HG03103 (cell line): ENCODE data around the gene UCP2.
"Not testable (repeated sequence)": the region's sequence is repeated elsewhere in the genome, so short reads cannot be mapped to it uniquely, and the experiment has no call there.

Source experiments
- ATAC-seq: cut with Tn5 transposase; IDR thresholded peaks from one replicate; pipeline ENCODE4 v1.9.1; 2021; ENCODE audit warnings: low read depth; ENCODE audit not compliant: unreplicated experiment

UCP2 gene

DNA sequence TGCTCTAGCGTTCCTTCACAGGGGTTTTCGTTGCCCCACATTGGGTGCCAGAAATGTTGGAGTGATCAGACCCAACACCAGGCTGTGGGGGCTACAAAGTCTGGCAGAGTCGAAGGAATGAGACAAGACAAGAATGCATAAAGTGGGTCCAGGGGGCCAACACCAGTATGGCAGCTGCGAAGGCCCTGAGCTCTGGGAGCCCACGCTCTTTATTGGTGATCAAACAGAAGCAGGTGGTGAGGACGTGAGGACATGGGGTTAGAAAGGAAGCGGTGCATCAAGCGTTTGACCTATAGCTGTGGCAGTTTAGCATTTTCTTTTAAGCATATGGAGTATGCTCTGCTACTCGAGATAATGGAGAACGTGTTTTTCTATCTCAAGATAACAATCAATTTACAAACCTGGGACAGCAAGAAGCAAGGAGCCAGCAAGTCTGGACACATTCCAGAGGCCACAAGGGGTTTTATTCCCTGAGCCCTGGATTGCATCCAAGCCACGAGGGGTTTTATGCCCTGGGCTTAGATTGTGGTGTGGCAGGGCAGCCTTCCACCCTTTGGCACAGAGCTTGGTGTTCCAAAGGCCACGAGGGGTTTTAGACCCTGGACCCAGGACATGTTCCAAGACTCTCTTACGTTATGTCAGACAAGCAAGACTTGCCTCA lies 35.7 kb downstream of the UCP2 start:
- no peak for ATAC-seq

DNA sequence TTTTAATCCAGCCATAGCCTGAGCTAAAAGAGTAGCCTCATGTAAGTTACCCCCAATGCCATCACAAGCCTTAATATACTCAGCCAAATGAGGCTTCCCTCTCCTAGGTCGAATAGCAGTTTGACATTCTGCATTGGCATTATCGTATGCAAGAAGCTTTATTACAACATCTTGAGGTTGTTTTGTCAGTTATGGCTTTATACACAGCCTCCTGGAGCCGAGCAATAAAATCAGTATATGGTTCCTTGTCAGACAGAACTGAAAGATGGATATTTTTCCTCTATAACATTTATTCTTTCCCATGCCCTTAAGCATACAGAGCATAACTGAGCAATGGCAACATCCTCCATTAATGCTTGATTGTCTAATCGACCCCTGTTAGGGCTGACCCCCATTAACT lies 37.2 kb downstream of the UCP2 start:
- no peak for ATAC-seq

DNA sequence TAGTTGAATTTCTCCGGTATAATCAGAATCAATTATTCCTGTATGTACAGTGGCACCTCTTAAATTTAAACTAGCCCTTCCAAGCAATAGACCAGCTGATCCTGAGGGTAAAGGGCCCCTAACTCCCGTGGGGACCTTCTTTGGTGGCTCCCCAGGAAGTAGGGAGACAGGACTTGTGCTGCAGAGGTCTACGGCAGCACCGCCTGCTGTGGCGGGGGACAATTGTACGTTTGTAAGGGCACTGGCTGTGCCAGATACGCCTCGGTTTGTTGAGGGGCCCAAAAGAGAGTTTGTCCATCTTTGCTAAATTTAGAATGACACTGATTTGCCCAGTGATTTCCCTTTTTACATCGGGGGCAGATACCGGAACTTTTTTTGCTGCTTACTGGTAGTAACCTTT lies 37.7 kb downstream of the UCP2 start:
- ATAC-seq, result no peak

DNA sequence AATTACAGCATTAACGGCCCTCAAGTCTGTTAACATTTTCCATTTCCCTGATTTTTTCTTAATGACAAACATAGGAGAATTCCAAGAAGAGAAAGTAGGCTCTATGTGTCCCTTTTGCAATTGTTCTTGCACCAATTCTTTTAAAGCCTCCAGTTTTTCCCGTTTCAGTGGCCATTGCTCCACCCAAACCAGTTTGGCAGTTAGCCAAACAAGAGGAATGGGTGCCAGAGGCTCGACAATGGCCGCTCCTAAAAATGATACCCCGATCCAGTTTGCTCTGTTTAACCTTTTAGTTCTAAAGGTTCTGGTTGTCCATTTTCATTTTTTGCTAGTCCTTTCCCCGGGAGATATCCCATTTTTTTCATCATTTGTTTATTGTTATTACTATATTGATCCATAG lies 38.6 kb downstream of the UCP2 start:
- ATAC-seq, result no peak

DNA sequence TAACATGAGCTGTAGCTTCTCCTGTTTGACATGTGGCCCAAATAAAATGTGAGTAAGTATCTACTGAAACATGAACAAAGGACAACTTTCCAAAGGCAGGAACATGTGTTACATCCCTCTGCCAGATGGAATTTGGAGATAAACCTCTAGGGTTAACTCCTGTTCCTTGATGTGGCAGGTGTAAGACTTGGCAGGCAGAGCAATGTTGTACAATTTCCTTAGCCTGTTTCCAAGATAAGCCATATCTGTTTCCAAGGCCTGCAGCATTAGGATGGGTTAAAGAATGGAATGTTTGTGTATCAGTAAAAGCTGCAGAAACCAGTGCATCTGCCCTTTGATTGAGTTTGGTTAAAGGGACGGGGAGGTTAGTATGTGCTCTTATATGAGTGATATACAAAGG lies 40.6 kb downstream of the UCP2 start:
- ATAC-seq, result no peak

DNA sequence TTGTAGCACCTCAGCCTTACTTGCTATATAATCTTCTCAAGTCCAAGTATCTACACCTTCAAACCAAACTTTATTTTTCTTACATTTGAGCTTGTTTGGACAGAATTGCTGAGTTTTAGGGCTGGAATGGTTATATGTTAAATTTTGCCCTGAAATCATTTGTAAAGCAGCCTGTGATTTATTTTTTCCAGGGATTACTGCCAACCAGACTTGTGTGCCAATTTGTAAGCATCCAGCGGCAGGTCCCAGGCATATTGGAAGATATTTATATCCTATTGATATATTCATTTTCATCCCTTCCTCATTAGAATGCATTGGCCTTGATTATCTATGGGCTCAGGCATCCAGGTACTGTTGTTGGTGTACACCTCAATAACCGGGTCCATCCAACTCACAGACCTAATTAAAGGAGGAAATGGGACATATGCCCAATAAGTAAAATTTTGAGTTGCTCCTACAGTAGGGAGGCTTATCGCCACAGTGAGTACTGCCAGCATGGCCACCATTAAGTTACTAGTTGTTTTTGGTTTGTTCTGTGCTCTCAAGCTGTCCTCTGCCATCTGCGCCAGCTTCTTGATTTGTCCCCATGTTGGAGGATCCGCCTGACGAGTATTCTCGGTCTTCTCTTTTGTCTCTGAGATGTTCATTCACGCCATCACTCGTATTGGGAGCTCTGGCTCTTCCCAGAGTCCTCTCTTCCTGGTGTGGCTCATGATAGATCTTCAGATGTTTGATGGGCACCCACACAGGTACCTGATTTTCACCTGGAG lies 41.7 kb downstream of the UCP2 start:
- ATAC-seq, result no peak

DNA sequence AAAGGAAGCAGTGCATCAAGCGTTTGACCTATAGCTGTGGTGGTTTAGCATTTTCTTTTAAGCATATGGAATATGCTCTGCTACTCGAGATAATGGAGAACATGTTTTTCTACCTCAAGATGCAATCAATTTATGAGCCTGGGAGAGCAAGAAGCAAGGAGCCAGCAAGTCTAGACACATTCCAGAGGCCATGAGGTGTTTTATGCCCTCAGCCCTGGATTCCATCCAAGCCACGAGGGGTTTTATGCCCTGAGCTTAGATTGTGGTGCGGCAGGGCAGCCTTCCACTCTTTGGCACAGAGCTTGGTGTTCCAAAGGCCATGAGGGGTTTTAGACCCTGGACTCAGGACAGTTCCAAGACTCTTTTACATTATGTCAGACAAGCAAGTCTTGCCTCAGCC lies 43.5 kb downstream of the UCP2 start:
- ATAC-seq, result no peak

DNA sequence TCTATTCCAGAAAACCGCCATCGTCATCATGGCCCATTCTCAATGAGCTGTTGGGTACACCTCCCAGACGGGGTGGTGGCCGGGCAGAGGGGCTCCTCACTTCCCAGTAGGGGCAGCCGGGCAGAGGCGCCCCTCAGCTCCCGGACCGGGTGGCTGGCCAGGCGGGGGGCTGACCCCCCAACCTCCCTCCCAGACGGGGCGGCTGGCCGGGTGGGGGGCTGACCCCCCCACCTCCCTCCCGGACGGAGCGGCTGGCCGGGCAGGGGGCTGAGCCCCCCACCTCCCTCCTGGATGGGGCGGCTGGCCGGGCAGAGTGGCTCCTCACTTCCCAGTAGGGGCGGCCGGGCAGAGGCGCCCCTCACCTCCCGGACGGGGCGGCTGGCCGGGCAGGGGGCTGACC lies 46.6 kb downstream of the UCP2 start:
- ATAC-seq, result not testable (repeated sequence)

DNA sequence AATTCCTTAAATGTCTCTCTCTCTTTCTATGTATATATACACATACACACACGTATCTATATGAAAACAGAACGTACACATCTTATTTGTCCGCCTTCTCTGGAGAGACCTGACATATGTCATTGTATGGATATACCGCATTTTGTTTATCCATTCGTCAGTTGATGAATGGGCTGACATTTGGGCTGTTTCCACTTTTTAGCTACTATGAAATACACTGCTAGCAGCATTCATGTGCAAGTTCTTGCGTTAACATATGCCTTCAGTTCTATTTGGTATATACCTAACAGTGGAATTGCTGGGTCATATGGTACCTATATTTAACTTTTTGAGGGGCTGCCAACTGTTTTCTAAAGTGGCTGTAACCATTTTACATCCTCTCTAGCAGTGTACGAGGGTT lies 49.9 kb downstream of the UCP2 start:
- no peak for ATAC-seq

DNA sequence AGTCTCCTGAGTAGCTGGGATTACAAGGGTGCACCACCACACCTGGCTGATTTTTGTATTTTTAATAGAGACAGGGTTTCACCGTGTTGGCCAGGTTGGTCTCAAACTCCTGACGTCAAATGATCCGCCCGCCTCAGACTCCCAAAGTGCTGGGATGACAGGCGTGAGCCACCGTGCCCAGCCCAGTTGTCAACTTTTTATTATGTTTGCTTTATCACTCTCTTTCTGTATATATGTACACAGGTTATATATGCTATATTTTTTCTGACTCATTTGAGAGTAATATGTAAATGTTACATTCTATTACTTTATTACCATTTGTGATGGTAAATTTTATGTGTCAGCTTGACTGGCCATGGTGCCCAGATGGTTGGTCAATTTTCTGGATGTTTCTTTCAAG lies 50.7 kb downstream of the UCP2 start:
- ATAC-seq, result no peak

DNA sequence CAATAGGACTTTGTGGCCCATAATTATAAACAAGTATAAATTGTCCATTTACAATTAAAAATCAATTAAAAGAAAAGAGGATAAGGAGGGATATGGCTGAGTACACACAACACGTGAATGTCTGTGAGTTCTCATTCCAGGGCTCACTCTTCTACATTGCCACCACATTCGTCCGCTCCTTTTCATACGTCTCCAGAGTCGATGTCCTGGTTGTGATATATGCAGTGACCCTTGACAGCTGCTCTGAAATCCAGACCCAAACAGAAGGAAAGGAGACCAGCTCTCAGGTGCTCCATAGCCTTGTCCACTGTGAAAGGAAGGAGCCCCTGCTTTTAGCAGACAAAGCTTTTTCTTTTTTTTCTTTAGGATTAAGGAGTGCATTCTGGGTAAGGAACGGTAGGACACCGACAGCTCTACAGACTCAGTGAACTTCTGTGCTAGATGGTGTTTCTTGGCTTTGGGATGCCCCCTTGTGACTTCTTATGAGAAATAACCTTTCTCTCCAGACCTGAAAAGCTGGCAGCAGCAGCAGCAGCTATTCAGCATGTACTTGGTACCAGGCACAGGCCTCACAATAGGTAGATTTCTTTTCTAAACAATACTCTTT lies 51.5 kb downstream of the UCP2 start:
- no peak for ATAC-seq

DNA sequence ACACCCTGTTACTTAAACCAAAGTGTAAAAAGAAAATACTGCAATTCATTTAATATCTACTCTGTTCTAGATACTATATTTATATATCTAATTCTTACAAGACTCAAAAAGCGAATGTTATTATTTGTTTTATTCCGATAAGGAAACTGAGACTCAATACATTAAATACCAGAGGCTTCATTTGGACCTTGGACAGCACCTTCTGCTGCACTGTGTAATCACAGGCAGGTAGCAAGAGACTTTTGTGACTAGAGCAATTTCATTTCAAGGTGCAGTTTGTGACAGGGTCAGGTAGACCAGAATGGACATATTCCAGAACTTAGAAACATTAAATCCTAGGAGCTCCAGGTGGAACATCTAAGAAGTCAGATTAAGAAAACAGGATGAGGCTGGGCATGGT lies 53.3 kb downstream of the UCP2 start:
- ATAC-seq, result no peak
